Thyroid gland (tissue), 4 donors: ENCODE data around the gene ENAH.

Experiments used
- POLR2A ChIP-seq, 2 donors: fragments of 450-650 bp; IDR thresholded peaks; one replicate each; pipeline ENCODE4 v1.6.1; 2017; ENCODE audit warnings: antibody characterized with exemption in 2 of 2, mild to moderate bottlenecking in 2 of 2, moderate library complexity in 1 of 2
- TF ChIP-seq, protein P1 (sequence below), 6 experiments: fragments of 200-600 bp in 3 of 6; fragments of 450-650 bp in 3 of 6; sonication (generic) in 3 of 6; IDR thresholded peaks; one replicate each; pipeline ENCODE4 v1.5.1; 2016 to 2019; ENCODE audit warnings: antibody characterized with exemption in 6 of 6, mild to moderate bottlenecking in 2 of 6, inconsistent platforms in 1 of 6, moderate library complexity in 1 of 6

DNA sequence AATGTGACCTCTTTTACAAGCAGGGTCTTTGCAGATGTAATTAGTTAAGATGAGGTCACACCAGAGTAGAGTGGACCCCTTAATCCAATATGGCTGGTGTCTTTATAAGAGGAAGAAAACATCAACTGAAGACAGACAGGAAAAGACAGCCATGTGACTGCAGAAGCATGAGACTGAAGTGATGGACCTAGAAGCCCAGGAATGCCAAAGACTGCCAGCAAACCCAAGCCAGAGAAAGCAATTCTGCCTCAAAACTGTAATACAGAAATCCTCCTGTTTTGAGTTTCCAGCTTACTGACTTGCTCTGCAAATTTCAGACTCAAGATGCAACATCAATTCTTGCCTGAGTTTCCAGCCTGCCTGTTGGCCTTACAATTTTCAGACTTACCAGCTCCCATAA, 17.3 kb downstream of the ENAH start:
- TF ChIP-seq, protein P1, sequence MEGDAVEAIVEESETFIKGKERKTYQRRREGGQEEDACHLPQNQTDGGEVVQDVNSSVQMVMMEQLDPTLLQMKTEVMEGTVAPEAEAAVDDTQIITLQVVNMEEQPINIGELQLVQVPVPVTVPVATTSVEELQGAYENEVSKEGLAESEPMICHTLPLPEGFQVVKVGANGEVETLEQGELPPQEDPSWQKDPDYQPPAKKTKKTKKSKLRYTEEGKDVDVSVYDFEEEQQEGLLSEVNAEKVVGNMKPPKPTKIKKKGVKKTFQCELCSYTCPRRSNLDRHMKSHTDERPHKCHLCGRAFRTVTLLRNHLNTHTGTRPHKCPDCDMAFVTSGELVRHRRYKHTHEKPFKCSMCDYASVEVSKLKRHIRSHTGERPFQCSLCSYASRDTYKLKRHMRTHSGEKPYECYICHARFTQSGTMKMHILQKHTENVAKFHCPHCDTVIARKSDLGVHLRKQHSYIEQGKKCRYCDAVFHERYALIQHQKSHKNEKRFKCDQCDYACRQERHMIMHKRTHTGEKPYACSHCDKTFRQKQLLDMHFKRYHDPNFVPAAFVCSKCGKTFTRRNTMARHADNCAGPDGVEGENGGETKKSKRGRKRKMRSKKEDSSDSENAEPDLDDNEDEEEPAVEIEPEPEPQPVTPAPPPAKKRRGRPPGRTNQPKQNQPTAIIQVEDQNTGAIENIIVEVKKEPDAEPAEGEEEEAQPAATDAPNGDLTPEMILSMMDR (IDR thresholded peaks at IDR 0.05), result no peak
- no peak for TF ChIP-seq POLR2A (IDR thresholded peaks at IDR 0.05)
